Measurements from ENCODE around the gene ADAMTS19. TPM values are rescaled to one million over a fixed set of nuclear protein-coding genes. Genes with fewer than 3 reads are reported as not detected.

The ADAMTS19 gene
- total and polyA plus RNA-seq, 9 of the 15 experiments (the other 6 are each of a cell fraction or from before 2014, with no cell fraction given): not detected

- Histone ChIP-seq H3K36me3 (ENCODE audit: control insufficient read depth, insufficient read depth, low read length) (no peaks in the 10 kb centered on the region), H3K9ac (ENCODE audit: insufficient read depth in 1 of 2, low read depth in 2 of 2, low read length in 2 of 2) (no peak overlapping the region), H3K4me3 (no peak overlapping the region), H3K4me2 (ENCODE audit: insufficient read depth, low read length) (no peak overlapping the region), H3K27ac (ENCODE audit: extremely low read depth, low read depth, low read length) (no peak overlapping the region), H4K20me1 (replicated peaks; ENCODE audit: control insufficient read depth, insufficient read depth, low read length) (no peaks in the 10 kb centered on the region), H3K9me1 (ENCODE audit: control insufficient read depth, insufficient read depth, low read length) (no peaks in the 10 kb centered on the region), H3K27me3 (ENCODE audit: control insufficient read depth in 2 of 2, insufficient read depth in 2 of 2, low read length in 2 of 2) (no peaks in the 10 kb centered on the region), H3K4me1 (replicated peaks in 1 of 2; ENCODE audit: control insufficient read depth in 2 of 2, insufficient read depth in 2 of 2, low read length in 2 of 2) (no peaks in the 10 kb centered on the region), H3K9me3 (replicated peaks; ENCODE audit: control insufficient read depth, insufficient read depth, low read depth, low read length) (0 out of 2 replicates have a peak, but pooled peaks cover 2% of the 10 kb centered on the region), H2AFZ (ENCODE audit: low read depth, low read length) (no peak overlapping the region), H3K79me2 (ENCODE audit: control insufficient read depth, insufficient read depth, low read length) (no peaks in the 10 kb centered on the region)
- no peak for TF ChIP-seq HOMEZ (CRISPR knock-in tag; IDR thresholded peaks at IDR 0.05)
- TF ChIP-seq TAL1 (IDR thresholded peaks at IDR 0.05): no peak
- TF ChIP-seq ZNF584 (CRISPR knock-in tag; IDR thresholded peaks at IDR 0.05; ENCODE audit: low read depth): no peak
- TF ChIP-seq, protein P1, sequence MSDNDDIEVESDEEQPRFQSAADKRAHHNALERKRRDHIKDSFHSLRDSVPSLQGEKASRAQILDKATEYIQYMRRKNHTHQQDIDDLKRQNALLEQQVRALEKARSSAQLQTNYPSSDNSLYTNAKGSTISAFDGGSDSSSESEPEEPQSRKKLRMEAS (CRISPR knock-in tag; IDR thresholded peaks at IDR 0.05): no peak
- TF ChIP-seq RHOXF2B (CRISPR knock-in tag; conservative IDR thresholded peaks at IDR 0.05): no peak
- no peak for TF ChIP-seq RBBP5 (IDR thresholded peaks at IDR 0.05; ENCODE audit: borderline replicate concordance, insufficient read depth, low read length, poor library complexity, severe bottlenecking)
- no peak for TF ChIP-seq KDM2B (CRISPR knock-in tag; IDR thresholded peaks at IDR 0.05)
- no peak for TF ChIP-seq ZNF311 (CRISPR knock-in tag; IDR thresholded peaks at IDR 0.05)
- TF ChIP-seq JUND (IDR thresholded peaks at IDR 0.05; ENCODE audit: borderline replicate concordance, low read depth, low read length): no peak
- no peak for TF ChIP-seq JUND (tag; IDR thresholded peaks at IDR 0.05; ENCODE audit: borderline replicate concordance, low read depth, low read length)
- TF ChIP-seq ZNF668 (CRISPR knock-in tag; IDR thresholded peaks at IDR 0.05): no peak
- TF ChIP-seq, protein P2, sequence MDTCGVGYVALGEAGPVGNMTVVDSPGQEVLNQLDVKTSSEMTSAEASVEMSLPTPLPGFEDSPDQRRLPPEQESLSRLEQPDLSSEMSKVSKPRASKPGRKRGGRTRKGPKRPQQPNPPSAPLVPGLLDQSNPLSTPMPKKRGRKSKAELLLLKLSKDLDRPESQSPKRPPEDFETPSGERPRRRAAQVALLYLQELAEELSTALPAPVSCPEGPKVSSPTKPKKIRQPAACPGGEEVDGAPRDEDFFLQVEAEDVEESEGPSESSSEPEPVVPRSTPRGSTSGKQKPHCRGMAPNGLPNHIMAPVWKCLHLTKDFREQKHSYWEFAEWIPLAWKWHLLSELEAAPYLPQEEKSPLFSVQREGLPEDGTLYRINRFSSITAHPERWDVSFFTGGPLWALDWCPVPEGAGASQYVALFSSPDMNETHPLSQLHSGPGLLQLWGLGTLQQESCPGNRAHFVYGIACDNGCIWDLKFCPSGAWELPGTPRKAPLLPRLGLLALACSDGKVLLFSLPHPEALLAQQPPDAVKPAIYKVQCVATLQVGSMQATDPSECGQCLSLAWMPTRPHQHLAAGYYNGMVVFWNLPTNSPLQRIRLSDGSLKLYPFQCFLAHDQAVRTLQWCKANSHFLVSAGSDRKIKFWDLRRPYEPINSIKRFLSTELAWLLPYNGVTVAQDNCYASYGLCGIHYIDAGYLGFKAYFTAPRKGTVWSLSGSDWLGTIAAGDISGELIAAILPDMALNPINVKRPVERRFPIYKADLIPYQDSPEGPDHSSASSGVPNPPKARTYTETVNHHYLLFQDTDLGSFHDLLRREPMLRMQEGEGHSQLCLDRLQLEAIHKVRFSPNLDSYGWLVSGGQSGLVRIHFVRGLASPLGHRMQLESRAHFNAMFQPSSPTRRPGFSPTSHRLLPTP (IDR thresholded peaks at IDR 0.05; ENCODE audit: borderline replicate concordance, extremely low read depth, insufficient read length): no peak
- TF ChIP-seq, protein P3, sequence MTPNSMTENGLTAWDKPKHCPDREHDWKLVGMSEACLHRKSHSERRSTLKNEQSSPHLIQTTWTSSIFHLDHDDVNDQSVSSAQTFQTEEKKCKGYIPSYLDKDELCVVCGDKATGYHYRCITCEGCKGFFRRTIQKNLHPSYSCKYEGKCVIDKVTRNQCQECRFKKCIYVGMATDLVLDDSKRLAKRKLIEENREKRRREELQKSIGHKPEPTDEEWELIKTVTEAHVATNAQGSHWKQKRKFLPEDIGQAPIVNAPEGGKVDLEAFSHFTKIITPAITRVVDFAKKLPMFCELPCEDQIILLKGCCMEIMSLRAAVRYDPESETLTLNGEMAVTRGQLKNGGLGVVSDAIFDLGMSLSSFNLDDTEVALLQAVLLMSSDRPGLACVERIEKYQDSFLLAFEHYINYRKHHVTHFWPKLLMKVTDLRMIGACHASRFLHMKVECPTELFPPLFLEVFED (CRISPR knock-in tag; conservative IDR thresholded peaks at IDR 0.05): no peak
- FAIRE-seq (no peak), ATAC-seq (no peak), DNase-seq (ENCODE audit: extremely low read depth in 1 of 4, low spot score in 3 of 4) (no peak)
- intact Hi-C loops (cut with micrococcal nuclease) (no loop called here), in situ Hi-C loops (cut with MboI) (no loop called here)
- BruUV-seq (replicated peaks): no TSS peak
- ChIA-PET POLR2A (no interaction called here), CTCF (ENCODE audit: low intra/inter-chr PET ratio) (no interaction called here)
- WGBS (ENCODE audit: insufficient coverage, low coverage, missing lambda C conversion rate): 0% methylated on average over 1 of the region's 1 CpG
These were observed 17.4 kb downstream of the ADAMTS19 start for GRCh38 chr5:129477532-129477931.

Measured in K562 (cell line).